GM21423 (cell line): ENCODE measurements around the gene ZMAT3.
"Not testable (repeated sequence)": the region's sequence is repeated elsewhere in the genome, so short reads cannot be mapped to it uniquely, and the experiment has no call there.

Experiments
- ATAC-seq: cut with Tn5 transposase; IDR thresholded peaks from one replicate; pipeline ENCODE4 v1.9.1; 2021; ENCODE audit warnings: mild to moderate bottlenecking, moderate library complexity; ENCODE audit not compliant: unreplicated experiment

The ZMAT3 gene, protein sequence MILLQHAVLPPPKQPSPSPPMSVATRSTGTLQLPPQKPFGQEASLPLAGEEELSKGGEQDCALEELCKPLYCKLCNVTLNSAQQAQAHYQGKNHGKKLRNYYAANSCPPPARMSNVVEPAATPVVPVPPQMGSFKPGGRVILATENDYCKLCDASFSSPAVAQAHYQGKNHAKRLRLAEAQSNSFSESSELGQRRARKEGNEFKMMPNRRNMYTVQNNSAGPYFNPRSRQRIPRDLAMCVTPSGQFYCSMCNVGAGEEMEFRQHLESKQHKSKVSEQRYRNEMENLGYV

DNA sequence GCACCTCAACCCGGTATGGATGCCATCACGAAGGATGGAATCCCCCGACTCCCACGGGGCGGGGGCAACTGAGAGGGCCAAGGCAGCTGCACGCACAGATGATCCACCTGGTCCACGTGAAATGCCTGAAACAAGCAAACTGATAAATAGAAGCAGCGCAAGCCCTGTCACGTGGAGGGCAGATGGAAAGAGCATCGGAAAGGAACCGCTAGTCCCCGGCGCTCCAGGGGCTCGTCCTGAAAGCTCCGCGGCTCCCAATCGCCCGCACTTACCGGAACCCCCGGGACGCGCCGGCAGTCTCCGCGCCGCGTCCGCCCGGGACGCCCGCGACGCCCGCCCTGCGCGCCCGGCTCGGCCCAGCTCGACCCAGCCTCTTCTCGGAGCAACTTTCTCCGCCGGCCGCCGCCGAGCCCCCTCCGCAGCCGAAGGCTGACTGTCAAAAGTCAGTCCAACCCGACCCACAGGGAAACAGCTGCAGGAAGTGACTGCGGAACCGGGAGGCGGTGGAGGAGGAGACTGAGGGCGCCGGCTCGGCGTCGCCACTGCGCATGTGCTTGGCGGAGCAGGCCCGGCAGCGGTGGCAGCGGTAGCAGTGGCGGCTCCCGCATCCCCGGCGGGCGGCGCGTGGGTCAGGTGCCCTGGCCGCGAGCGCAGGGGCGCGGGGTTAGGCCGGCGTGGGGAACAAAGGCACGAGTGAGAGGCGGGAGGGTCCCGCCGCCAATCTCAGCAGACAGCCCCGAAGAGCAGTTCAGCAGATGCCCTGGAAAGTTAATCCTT is at the start of gene ZMAT3:
ZMAT3 (minus strand) TSS at position 487 of the 777 bp plus-strand sequence. CDS start 4,057 bp downstream, outside the sequence.
- ATAC-seq, result peak; percentile 66

DNA sequence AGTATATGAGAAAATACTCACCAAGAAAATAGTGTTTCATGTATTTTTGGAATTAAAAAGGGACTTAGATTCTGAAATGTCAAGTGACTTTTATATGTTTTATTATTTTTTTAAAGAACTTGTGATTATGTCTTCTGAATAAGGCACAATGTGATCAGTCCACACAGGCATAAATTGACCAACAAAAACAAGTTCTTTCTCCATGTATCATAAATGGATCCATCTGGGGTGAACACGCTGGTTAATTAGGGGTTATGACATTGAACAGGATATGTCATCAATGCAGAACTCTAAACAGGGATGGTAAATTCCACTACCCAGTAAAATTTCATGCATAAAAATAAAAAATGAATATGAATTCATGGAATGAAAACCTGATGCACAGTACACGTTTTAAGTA is 45.2 kb upstream of the ZMAT3 start:
- no peak for ATAC-seq

DNA sequence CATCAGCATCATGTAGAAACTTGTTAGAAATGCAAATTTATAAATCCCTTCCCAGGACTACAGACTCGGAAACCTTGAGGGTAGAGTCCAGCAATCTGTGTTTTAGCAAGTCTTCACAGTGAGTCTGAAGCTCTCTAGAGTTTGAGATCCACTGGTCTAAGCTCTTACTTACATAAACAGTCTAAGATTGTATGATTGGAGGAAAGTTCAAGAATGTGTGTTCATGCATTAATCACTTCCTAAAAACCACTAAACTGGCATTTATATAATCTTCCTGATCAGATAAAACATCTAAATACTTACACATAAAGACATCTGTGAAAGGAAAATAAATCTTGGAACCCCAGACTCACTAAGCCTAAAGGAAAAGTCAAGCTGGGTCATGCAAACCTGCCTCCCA is 43.8 kb upstream of the ZMAT3 start:
- ATAC-seq, result not testable (repeated sequence)

DNA sequence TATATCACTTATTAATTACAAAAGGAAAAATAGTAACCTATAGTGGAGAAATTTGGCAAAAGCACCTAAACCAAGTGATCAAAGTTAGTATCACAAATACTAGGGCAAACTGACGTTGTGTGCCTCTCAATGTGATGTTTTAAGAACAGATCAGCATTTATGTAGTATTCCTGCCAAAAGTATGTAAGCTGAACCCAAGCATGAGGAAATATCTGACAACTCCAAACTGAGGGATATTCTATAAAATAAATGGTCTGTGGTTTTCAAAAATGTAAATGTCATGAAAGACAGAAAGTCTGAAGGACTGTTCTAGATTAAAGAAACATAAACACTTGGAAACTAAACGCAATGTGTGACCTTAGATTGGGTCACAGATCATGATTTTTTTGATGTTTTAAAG is 42.3 kb upstream of the ZMAT3 start:
- ATAC-seq, result no peak

DNA sequence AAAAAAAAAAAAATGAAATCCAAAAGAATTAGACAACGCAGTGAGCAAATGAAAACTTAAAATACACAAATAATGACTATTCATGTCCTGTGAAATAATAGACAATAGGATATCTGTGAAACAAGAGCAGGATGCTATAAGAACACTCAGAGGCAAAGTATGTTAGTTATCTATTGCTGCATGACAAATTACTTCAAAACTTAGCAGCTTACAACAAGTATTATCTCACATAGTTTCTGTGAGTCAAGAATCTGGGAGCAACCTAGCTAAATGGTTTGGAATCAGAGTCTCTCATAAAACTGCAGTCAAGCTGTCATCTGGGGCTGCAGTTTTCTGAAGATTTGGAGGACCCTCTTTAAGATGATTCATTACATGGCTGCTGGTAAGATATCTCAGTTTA is 36.5 kb upstream of the ZMAT3 start:
- ATAC-seq, result no peak

DNA sequence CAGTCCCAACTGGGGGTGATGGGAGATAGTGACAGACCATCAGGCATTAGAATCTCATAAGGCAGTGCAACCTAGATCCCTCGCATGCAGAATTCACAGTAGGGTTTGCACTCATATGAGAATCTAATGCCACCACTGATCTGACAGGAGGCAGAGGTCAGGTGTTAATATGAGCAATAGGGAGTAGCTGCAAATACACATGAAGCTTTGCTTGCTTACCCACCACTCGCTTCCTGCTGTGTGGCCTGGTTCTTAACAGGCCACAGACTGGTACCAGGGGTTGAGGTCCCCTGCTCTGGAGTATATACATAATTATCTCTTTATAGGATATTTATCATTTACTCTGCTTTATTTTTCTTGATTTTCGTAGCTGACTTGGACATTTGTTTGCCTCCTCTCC is 36.0 kb upstream of the ZMAT3 start:
- ATAC-seq, result no peak

DNA sequence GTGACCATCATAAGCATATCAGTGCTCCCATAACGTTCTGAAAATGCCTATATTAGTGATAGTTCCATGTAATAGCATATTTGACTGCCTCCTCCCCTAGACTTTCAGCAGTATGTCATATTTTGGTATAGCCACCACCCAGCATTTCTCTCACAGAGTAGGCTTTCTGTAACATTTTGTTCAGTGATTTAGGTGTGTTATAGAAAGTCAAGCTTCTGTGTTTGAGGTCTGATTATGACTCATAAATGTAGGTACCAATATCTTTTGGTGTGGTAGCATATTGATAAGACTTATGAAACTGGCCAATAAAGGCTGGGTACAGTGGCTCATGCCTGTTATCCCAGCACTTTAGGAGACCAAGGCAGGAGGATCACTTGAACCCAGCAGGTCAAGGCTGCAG is 34.3 kb upstream of the ZMAT3 start:
- no peak for ATAC-seq

DNA sequence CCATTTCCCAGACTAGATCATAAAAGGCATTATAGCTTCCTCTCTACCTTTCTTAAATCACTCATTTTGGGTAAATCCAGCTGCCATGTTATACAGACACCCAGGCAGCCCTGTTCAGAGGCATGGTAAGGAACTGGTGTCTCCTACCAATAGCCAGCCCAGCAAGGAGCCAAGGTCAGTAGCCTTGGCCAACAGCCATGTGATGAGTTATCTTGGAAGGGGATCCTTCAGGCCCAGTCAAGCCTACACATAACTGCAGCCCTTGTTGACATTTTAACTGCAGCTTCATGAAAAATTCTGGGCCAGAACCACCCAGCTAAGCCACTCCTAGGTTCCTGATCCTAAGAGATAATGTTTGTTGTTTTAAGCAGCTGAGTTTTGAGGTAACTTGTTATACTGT is 29.0 kb upstream of the ZMAT3 start:
- no peak for ATAC-seq

DNA sequence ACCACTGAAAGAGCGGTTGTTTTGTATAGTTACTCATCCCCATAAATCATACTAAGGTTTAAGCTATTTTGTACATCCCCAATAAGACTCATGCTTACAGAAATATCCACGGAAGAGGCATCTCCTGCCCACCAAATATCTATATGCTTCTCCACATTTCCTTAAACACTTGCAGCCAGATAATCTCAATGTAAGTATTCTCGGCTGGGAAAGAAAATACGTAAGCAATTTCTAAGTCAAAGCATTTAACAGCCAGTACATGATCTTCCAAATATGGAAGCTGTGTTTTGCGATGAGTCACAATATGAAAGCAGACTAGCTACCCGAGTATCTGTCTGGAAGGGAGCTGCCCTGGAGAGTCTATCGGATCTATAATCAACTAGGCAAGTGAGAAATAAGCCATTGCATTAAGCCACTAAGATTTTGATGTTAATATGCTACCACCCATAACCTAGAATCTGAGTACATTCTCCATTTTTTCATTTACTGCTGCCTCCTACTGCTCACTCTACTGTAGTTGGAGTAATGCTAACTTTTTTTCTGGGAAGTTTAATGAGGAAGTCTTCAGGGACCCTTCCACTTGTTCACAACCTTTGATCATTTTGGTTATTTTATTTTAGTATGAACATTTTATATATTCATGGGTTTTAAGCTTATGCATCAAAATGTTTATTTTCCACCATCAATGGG is 26.9 kb upstream of the ZMAT3 start:
- ATAC-seq, result no peak

DNA sequence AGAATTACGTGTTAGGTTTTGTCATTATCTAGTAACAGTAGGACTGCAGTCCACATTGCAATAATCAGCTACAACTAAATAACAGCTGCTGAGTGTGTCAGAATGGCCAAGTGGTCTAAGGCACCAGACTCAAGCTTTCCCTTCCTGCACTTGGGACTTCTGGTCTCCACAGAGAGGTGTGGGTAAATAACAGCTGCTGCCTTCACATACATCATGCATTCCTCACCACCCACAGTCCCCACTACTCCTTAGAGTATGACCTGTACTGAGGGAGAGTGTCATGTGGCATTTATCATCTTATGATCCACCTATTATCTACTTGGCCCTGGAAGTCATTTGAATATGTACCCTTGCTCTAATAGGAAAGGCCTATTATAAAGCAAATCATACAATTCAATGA is 22.2 kb upstream of the ZMAT3 start:
- no peak for ATAC-seq

DNA sequence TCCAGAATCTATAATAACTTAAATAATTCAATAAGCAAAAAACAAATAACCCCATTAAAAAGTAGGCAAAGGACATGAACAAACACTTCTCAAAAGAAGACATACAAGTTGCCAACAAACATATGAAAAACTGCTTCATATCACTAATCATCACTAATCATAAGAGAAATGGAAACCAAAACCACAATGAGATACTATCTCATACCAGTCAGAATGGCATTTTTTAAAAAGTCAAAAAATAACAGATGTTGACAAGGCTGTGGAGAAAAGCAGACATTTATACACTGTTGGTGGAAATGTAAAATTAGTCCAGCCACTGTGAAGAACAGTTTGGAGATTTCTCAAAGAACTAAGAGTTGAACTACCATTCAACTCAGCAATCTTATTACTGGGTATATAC is 19.5 kb upstream of the ZMAT3 start:
- ATAC-seq, result peak; percentile 44

DNA sequence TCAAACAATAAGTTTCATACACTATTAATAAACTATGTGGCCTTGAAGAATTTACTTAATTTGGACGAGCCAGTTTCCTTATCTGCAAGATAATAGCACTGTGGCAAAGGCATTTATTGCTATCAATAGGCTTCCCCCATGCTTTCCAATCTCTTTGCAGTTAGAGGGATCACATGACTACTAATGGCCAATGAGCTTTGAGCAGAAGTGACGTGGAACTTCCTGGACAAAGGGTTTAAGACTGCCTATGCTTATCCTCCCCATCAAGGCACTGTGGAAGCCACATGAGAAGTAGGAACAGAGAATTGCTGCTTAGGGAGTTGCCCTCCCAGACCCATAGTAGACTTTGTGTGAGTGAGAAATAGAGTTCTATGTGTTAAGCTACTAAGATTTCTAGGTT is 16.7 kb upstream of the ZMAT3 start:
- ATAC-seq, result no peak

DNA sequence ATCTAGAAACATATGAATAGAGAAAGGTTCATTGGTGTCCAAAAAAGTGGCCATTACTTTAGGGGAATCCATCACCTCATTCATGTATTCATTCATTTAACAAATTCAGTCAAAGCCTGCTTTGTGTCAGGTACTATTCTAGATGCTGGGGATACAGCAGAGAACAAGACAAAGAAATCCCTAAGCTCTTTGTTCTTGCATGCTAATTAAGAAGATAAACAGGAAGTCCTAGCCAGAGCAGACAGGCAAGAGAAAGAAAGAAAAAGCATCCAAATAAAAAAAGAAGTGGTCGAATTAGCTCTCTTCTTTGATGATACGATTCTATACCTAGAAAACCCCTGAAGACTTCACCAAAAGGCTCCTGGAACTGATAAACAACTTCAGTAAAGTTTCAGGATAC is 12.4 kb upstream of the ZMAT3 start:
- ATAC-seq, result no peak

DNA sequence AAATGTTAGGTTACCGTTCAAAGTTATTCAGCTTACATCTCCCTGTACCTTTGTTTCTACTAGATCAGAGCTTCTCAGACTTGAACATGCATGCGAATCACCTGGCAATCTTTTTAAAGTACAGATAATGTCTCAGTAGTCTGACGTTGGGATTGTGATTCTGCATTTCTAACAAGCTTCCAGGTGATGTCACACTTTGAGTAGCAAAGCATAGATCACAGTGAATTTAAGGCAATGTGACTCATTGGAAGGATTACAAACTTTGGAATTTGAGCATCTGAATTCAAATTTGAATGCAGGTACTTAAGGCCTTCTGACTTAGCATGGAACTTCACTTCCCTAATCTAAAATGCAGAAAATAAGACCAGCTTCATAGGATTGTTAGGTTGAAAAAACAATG is 10.8 kb upstream of the ZMAT3 start:
- no peak for ATAC-seq

DNA sequence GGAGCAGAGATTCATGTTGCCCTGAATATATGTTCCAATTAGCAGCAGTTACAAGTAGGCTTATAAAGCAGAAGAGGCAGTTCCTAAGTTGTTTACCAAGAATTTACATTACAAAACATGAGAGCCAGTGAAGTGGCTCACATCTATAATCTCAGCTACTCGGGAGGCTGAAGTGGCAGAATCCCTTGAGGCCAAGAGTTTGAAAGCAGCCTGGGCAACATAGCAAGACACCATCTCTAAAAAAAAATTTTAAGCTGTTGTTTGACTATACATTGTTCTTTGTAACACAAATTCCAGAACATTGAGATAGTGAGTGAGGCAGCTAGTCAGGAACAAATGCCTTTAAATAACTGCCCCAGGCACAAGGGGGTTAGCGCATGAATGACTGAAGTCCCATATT is 10.3 kb upstream of the ZMAT3 start:
- no peak for ATAC-seq

DNA sequence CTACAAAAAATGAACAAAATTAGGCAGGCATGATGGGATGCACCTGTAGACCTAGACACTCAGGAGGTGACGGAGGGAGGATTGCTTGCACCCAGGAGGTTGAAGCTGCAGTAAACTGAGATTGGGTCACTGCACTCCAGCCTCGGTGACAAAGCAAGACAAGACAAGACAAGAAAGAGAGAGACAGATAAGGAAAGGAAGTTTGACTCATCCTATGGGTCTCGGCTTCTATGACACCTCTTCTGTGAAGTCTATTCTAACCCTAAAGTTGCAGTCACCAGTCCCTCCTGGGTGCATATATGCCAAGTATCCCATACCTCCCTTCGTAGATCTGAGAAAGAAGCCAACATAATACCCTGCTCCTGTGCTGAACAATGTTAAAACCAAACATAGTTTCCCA is 7.9 kb upstream of the ZMAT3 start:
- ATAC-seq, result no peak

DNA sequence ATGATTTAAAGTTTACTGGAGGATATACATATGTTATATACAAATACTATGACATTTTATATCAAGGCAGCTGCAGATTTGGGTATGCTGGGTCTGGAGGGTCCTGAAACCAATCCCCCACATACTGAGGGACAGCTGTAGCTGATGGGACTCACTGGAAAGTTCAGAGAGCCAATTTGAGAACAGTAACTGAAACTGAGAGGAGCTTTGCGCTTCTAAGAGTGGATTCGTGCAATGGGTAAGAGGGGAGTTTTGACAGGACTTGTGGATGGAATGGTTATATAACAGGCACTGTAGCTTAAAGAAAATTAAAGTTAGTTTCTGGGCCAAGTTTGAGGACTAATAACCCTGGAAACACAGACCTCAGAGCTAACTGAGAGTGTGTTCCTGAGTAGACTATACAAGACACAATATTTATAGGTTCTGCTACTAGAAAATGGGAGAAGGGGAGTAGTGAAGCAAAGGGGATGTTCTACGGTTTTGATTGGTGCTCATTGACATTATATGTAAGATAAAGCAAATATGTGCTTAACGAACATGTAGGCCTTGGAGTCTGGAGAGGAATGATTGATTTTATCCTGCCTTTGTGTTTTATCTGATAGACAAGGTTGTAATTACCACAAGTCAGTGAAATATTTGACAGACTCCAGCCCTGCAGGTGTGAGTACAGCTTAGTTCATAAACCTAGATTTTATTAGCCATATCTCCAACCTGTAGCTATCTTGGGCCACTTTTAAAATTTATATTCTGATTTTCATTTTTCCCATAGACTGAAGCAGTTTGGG is 4.8 kb upstream of the ZMAT3 start:
- ATAC-seq, result peak; percentile 33

DNA sequence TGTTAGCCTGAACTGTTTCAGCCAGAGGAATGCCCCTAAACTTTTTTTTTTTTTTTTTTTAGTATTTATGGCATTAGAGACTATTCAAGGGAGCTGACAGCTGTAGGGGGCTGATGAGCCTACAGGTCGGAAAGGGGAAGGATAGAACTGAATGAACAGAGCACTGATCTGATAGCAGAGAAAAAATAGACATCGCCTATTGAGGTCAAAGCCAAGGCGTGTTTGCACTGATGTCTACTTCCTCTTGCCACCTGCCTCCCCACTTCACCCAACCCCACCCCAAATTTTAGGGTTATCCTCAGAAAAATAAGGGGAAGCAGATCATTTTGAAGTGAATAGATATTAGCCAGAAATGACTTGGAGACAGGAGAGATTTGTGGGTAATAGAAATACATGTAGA is 3.0 kb upstream of the ZMAT3 start:
- no peak for ATAC-seq

DNA sequence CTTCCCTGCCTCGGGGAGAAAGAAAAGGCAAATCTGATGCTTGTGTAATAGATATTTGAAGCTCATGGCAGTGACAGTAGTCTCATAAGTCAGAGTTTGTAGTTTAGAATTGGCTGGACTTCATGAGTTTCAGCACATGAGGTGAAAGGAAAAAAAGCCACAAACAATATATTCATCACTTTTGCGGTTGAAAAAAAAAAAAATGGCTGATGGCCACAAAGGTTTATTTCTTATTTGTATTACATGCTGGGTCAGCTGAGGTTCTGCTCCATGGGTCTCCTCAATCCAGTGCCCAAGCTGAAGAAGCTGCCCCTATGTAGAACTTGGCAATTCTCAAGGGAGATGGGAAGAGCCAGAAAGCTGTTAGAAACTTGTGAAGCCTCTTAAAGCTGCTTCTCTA is 2.2 kb upstream of the ZMAT3 start:
- no peak for ATAC-seq

DNA sequence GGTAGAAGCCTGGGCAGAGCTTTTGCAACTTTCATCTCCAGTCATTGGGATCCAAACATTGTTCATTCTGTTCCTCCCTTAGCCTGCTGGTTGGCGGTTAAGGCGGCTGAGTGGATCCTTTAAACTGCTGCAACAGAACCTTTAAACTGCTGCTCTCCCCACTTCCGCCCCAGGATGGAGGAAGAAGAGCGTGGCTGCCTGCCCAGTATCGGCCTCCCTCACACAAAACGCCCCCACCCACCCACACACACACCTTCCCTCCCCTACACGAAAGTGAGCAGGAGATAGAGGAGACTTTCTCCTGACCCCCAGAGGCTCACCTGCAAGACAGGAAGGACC is 460 bp upstream of the ZMAT3 start:
- peak; percentile 35 for ATAC-seq

DNA sequence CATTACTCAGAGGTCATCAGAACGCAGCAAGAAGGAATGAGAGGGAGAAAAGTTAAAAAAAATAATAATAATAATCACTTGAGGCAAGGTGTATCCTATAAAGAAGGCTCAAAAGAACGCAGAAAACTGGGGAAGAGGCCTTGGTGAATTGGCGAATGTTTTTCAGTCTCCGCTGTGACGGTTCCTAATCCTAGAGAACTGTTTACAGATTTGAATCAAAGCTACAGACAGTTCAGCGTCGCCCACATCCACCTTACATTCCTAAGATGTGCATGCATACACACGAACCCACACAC is 634 bp downstream of the ZMAT3 start:
- no peak for ATAC-seq
